ENCODE results near the gene FARP1. TPM values are rescaled to one million over a fixed set of nuclear protein-coding genes. Genes with fewer than 3 reads are reported as not detected.

The FARP1 gene
- polyA plus RNA-seq, 2 of the 4 experiments (the other 2 are of a cell fraction): 9.4 to 13.0 TPM

DNA sequence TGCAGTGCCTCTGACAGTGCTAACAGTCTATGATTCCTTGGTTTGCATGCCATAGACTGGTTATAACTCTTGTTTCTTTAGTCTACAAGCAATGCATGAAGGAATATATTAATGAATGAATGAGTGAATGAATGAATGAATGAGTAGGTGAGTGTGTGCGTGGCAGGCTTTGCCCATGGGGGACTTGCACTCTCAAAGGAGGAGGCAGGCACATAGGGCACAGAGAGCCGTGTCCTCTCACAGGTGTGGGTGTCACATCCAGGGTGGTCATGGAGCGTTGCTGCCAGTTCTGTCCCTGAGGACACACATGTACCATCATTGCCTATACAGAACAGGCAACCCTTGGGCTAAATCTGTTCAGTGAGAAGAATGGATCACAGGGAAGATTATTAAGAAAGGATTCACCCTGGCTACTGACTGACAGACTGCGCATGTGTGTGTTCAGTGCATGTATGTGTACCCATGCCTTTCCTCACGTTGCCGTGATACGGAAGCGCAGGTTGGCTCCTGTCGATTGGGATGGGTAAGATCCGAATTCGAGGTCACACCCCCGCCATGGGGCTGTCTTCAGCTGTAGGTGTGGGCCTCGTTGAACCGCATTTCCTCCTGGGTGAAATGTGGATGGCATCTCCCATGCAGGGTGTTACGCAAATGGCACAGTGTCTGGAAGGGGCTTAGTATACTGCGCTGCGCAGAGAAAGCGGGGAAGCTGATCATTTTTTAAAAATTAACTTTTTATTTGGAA, 272.6 kb downstream of the FARP1 start:
- ATAC-seq: no peak
- H3K27ac ChIP-seq: no peak overlapping the region
- no peak overlapping the region for H3K4me3 ChIP-seq
- H3K9me3 ChIP-seq: no peaks in the 10 kb centered on the region
- ChIA-PET CTCF (interaction anchor here (1.4 kb wide), 1 partner anchor 15 kb away, joined by 7 read pairs; no protein-coding TSS in a partner anchor), POLR2A (no interaction called here)
- FAIRE-seq: no peak
- TF ChIP-seq MAZ (IDR thresholded peaks at IDR 0.05; ENCODE audit: borderline replicate concordance, low read depth, low read length) (no peak), FOSL2 (IDR thresholded peaks at IDR 0.05) (no peak), FOSL2 (CRISPR knock-in tag; IDR thresholded peaks at IDR 0.05) (no peak), ZFP36 (IDR thresholded peaks at IDR 0.05; ENCODE audit: borderline replicate concordance, partially characterized antibody) (no peak), POLR2A (IDR thresholded peaks at IDR 0.05; ENCODE audit: low read length) (no peak), PHF8 (IDR thresholded peaks at IDR 0.05; ENCODE audit: borderline replicate concordance, low read depth) (no peak), TP53 (CRISPR knock-in tag; IDR thresholded peaks at IDR 0.05) (no peak), NR3C1 (IDR thresholded peaks at IDR 0.05) (no peak)
- TF ChIP-seq, protein P1, sequence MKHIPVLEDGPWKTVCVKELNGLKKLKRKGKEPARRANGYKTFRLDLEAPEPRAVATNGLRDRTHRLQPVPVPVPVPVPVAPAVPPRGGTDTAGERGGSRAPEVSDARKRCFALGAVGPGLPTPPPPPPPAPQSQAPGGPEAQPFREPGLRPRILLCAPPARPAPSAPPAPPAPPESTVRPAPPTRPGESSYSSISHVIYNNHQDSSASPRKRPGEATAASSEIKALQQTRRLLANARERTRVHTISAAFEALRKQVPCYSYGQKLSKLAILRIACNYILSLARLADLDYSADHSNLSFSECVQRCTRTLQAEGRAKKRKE (CRISPR knock-in tag; IDR thresholded peaks at IDR 0.05; ENCODE audit: low read depth): no peak
- TF ChIP-seq, protein P2, sequence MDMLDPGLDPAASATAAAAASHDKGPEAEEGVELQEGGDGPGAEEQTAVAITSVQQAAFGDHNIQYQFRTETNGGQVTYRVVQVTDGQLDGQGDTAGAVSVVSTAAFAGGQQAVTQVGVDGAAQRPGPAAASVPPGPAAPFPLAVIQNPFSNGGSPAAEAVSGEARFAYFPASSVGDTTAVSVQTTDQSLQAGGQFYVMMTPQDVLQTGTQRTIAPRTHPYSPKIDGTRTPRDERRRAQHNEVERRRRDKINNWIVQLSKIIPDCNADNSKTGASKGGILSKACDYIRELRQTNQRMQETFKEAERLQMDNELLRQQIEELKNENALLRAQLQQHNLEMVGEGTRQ (IDR thresholded peaks at IDR 0.05): no peak
- TF ChIP-seq, protein P3, sequence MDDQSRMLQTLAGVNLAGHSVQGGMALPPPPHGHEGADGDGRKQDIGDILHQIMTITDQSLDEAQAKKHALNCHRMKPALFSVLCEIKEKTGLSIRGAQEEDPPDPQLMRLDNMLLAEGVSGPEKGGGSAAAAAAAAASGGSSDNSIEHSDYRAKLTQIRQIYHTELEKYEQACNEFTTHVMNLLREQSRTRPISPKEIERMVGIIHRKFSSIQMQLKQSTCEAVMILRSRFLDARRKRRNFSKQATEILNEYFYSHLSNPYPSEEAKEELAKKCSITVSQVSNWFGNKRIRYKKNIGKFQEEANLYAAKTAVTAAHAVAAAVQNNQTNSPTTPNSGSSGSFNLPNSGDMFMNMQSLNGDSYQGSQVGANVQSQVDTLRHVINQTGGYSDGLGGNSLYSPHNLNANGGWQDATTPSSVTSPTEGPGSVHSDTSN (IDR thresholded peaks at IDR 0.05): no peak
- TF ChIP-seq, protein P4, sequence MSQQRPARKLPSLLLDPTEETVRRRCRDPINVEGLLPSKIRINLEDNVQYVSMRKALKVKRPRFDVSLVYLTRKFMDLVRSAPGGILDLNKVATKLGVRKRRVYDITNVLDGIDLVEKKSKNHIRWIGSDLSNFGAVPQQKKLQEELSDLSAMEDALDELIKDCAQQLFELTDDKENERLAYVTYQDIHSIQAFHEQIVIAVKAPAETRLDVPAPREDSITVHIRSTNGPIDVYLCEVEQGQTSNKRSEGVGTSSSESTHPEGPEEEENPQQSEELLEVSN (IDR thresholded peaks at IDR 0.05; ENCODE audit: borderline replicate concordance, low read depth): no peak
- TF ChIP-seq, protein P5, sequence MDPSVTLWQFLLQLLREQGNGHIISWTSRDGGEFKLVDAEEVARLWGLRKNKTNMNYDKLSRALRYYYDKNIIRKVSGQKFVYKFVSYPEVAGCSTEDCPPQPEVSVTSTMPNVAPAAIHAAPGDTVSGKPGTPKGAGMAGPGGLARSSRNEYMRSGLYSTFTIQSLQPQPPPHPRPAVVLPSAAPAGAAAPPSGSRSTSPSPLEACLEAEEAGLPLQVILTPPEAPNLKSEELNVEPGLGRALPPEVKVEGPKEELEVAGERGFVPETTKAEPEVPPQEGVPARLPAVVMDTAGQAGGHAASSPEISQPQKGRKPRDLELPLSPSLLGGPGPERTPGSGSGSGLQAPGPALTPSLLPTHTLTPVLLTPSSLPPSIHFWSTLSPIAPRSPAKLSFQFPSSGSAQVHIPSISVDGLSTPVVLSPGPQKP (IDR thresholded peaks at IDR 0.05; ENCODE audit: low read depth, low read length): no peak
- TF ChIP-seq, protein P6, sequence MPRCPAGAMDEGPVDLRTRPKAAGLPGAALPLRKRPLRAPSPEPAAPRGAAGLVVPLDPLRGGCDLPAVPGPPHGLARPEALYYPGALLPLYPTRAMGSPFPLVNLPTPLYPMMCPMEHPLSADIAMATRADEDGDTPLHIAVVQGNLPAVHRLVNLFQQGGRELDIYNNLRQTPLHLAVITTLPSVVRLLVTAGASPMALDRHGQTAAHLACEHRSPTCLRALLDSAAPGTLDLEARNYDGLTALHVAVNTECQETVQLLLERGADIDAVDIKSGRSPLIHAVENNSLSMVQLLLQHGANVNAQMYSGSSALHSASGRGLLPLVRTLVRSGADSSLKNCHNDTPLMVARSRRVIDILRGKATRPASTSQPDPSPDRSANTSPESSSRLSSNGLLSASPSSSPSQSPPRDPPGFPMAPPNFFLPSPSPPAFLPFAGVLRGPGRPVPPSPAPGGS (IDR thresholded peaks at IDR 0.05): no peak
- no peak for DNase-seq (ENCODE audit: low read depth in 1 of 2, low spot score in 1 of 2)
- H3K4me1 ChIP-seq: no peaks in the 10 kb centered on the region
- WGBS (ENCODE audit: missing lambda C conversion rate): 90% methylated on average over 18 of the region's 18 CpGs
- no peak overlapping the region for H3K4me2 ChIP-seq

DNA sequence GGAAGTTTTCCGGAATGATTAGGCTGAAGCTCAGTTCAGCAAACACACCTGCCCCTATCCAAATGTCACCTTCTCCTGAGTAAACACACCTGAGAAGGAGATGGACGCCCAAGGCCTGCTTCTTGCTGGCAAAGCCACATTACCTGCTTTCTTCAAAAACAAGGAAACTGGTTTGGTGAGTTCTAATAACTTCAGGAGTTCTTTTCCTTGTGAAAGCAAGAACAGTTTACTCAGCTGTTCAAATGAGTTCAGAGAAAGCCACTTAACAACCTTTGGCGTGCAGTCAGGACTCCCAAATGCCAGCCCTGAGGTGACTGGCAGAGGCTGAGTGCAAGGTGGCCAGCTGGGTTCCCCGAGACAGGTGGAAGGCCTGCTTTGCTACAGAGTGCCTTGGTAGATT, 273.5 kb downstream of the FARP1 start:
- Histone ChIP-seq H3K4me3 (no peak overlapping the region), H3K4me2 (no peak overlapping the region), H3K4me1 (no peaks in the 10 kb centered on the region), H3K9me3 (no peaks in the 10 kb centered on the region), H3K27ac (no peak overlapping the region)
- POLR2A ChIA-PET: no interaction called here
- no peak for TF ChIP-seq POLR2AphosphoS2 (conservative IDR thresholded peaks at IDR 0.05; ENCODE audit: low read length)
- TF ChIP-seq CHD2 (IDR thresholded peaks at IDR 0.05; ENCODE audit: low read length, partially characterized antibody): no peak
- TF ChIP-seq CBX8 (IDR thresholded peaks at IDR 0.05): no peak
- TF ChIP-seq, protein P4 (IDR thresholded peaks at IDR 0.05; ENCODE audit: borderline replicate concordance, low read depth): no peak
- TF ChIP-seq FOXS1 (CRISPR knock-in tag; IDR thresholded peaks at IDR 0.05): no peak
- TF ChIP-seq HOXA7 (CRISPR knock-in tag; IDR thresholded peaks at IDR 0.05): no peak
- CTCF ChIA-PET: interaction anchor here (0.6 to 1.0 kb wide), 3 partner anchors 14 to 567 kb away, joined by 3 read pairs; no protein-coding TSS in a partner anchor
- DNase-seq (ENCODE audit: low read depth in 1 of 2, low spot score in 1 of 2) (no peak), ATAC-seq (no peak), FAIRE-seq (no peak)
- WGBS (ENCODE audit: missing lambda C conversion rate): 87% methylated on average over 2 of the region's 4 CpGs

Data from A549 (cell line).